NCI-H1092 (cell line): ENCODE results near the gene ABCC3.

ENCODE experiments used
- DNase-seq: peaks from one replicate; lab custom pipeline; 2025; lab: John Stamatoyannopoulos, UW

The ABCC3 gene

DNA sequence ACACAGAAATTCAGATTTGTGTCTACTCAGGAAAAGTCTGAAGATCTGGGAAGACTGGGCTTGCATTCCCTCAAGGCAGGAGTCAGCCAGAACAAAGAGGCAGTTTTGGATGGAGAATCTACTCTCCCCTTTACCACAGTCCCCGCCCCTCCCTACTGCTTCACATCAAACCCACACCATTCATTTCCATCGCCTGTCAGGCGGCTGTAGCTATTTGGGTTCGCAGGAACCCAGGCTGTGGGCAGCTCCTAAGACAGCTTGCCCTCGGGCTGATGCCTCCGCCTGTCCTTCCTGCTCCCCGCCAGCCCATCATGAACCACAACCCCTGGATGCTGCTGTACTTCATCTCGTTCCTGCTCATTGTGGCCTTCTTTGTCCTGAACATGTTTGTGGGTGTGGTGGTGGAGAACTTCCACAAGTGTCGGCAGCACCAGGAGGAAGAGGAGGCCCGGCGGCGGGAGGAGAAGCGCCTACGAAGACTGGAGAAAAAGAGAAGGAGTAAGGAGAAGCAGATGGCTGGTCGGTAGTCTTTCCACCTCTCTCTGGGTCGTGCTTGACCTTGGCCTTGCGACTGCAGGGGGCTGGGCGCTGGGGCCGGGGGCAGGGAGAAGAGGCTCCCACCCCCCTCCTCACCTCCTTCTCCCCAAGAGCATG, 27.0 kb upstream of the ABCC3 start:
- no peak for DNase-seq

DNA sequence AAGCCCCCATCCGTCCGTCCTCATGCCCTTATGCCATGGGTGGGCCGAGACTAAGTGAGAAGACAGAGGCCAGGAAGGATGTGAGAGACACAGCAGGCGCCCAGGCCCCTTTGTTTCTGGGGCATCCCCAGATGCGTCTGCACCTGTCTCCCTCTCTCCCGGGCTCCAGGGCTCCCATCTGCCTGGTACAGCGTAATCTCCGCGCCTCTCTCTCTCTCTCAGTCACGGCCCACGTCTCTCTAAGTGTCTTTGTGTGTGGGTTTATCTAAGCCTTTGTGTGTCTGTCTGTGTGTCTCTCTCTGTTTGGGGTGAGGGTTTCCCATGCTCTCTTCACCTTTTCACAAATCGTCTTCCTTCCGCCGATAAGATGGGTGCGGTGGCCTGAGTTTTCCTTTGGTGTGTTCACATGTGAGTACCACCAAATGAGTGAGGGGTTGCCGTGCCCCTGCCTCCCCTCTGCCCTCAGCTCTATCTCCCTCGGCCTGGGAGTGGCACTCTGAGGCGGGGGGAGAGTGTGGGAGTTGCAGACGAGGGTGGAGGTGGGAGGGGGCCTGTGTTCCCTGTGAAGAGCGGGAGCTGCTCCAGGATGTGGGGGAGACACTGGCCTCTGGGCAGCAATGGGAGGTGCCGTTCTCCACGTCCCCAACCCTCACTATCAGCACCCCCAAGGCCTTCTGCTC, 25.8 kb upstream of the ABCC3 start:
- DNase-seq, result peak; percentile 66

DNA sequence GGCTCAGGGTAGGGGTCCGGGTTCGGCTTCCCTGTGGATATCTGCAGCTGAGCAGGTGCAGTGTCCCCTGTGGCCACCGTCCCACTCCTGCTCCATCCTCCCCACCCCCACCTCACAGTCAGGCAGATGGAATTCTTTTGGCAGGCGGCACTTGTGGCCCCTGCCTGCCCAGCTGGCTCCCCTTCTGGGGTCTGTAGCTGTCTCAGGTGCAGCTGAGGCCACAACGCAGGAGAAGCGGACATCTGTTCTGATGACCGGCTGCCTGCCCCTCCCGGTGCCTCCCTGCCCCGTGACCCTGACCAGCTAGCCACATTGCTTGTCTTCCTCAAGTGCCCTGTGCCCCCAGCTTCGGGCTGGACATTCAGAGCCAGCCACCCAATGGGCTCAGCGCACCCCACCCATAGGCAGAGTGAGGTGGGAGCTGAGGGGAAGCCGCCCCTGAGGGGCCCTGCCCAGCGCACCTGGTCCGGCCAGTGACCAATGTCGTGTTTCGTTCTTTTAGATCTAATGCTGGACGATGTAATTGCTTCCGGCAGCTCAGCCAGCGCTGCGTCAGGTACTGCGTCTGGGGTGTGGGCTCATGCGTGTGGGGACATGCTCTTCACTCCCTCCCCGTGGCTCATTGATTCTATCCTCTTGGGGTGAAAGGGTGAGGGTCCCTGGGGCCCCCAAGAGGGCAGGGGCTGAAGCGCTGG, 25.2 kb upstream of the ABCC3 start:
- peak; percentile 52 for DNase-seq

DNA sequence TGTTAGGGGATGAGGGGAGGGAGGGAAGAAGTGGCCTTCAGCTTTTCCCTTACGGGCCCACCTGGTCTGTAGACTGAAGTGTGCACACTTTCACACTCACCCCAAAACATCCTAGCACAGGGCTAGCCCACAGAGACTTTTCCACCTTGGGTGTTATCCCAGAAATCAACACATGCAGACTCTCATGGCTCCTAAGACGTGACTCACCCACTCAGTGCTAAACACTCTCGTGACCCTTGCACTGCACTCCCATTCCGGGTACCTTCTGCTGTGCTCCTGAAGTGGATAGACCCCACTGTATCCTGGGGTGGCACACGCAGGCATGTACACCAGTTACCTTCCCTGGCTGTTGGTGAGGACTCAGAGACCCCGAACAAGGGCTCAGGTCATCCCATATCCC, 23.0 kb upstream of the ABCC3 start:
- DNase-seq, result no peak

DNA sequence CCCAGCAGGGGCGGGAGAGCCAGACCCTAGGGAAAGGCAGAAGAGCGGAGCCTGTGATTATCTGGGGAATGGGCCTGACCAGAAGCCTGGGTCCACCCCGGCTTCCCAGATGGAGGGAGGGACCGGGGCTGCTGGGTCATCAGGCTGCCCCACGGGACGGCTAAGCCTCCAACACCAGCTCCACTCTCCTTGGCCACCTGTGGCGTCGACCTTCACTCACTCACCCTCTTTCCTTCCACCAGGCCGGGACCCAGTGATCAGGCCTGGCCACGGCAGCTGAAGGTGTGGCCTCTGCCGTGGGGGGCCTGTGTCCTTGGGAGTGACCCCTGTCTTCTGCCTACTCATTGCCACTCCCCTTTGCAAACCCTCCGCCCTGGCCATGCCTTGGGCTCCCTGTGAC, 22.4 kb upstream of the ABCC3 start:
- DNase-seq, result no peak

DNA sequence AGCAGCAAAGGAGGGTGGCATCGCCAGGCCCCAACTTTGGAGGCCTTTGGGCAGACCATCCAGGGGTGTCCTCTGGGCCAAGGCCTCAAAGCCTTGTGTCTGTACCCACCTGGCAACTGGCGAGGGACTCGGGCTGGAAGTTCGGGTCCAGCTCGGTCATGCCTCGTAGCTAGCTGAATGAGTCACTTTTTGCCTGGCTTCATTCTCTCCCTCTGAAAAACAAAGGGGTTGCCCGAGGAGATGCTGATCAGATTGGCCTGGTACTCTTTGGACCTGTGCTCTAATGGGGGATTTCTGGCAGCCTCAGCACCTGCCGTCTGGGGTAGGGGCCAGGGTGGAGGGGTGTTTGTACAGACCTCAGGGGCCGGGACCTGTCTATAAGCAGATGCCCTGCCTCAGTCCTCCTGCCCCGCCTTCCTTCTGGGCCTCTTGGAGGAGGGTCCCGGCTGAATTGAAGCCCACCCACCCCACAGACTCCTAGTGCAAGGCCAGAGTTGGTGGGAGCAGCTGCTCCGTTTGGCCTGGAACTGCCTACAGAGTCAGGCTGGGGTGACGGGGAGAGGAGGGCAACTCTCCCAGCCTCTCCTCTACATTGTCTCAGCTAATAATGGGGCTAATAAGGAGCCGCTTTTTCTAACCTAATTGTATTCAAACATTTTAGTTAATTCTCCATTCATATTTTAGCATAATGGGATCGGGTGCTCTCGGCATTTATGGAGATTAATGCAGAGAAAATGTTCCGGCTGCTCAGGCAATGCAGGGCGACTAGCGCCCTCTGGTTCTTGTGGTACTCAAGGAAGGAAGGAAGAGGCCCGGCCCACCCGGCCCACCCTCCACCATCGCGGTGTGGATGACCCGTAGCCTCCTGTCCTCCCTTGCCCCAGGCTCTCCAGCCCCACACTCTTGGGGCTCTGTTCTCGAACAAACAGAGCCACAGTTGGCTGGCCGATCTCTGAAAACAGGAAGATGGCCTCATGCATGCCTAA, 21.4 kb upstream of the ABCC3 start:
- no peak for DNase-seq

DNA sequence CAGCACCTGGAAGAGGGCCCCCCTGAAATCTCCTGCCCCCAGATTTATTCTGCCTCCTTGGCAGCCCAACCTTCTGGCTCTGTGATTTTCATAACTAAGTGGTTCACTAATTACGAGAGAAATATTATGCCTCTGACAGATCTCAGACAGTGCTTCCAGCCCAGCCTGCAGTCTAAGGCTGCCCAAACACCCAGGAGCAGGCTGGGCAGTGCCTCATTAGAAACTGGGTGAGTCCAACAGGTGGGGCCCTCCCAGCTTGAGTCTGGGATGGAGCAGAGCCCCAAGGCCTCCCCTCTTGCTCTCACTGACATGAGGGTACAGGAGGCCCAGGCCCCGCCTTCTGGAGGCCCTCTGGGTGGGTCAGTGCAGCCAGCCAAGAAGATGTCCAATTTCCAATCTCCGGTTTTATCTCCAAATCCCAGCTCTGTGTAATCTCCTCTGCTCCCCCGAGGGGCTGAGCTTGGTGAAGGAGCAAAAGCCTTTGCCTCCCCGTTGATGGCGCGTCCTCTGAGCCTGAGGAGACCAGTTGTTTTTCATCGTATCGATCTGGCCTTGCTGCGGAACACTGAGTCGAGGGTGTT, 20.1 kb upstream of the ABCC3 start:
- DNase-seq, result no peak

DNA sequence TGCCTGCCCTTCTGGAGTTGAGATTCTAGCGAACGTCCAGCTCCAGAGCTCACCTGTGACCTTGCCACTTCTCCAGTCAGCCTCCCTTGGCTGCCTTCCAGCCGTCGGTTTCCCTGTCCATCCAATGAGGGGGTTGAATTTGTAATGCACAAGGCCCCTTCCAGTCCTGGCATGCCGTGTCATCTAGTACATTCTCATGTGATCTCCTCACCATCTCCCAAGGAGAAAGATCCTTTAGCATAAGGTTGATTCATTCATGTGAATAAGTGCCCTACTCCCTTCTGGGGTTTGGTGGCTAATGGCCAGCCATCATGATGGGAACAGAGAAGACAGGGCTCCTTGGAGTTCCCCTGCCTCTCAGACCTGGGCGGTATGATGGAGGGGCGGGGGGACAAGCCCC, 18.9 kb upstream of the ABCC3 start:
- DNase-seq, result no peak

DNA sequence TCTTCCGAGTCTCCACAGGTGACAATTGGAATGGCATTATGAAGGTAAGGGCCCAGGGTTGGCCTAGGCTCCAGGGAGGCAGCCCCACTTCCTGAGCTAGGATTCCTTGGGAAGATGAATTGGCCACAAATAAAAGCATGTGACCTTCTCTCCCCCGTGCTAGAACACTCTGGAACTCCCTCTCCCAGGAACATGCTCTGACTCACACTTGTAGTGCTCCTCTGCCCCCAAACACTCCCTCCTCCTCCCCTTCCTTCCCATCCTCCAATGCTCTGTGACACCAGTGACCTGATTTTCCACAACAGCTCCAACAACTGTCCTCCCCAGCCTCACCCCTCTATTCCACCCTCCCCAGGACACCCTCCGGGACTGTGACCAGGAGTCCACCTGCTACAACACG, 16.4 kb upstream of the ABCC3 start:
- DNase-seq, result no peak

DNA sequence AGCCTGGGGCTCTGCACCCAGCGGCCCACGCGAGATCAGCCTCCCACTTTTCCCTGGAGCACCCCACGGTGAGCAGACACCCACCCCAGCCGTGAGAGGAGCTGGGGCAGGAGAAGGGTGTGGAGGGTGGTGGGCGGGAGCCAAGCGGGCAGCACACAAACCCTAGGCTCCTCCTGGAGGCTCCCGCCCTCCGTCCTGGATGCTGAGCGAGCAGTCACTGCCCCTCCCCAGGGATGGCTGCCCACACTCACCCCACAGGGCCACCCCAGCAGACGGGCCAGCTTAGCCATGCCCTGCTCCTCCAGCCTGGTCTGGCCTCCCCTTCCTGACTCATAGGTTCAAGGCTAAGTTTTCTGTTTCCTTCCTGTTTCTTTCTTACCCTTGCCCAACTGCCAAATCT, 15.7 kb upstream of the ABCC3 start:
- DNase-seq, result no peak

DNA sequence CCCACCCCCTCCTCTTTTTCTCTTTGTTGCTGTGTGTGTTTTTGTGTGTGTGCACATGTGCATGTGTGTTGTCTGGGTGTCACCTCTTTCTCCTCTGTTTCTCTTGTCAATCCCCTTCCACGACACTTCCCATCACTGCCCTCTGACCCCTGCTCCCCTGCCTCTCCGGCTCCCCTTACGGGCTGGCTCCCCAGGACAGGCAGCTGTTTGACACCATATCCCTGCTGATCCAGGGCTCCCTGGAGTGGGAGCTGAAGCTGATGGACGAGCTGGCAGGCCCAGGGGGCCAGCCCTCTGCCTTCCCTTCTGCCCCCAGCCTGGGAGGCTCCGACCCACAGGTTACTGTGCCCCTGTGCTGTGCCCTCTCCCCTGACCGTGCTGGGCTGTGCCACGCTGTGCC, 15.2 kb upstream of the ABCC3 start:
- DNase-seq, result no peak

DNA sequence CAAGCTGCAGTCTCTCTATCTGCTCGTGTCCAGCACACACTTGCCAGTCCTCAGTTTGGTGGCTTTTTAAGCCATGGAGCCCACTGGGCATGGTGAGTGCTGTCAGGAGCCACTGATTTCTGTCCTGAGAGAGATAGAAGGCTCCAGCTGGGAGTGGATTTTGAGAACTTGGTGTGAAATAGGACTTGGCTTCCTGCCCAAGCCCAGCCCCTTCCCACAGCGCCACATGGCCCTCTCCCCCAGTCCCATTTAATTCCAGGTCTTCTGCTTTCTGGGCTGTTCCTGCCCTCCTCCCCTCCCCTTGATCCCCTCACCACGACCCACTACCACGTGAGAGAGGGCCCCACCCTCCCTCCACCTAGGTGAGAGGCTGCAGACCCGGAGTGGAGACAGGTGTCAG, 14.4 kb upstream of the ABCC3 start:
- no peak for DNase-seq

DNA sequence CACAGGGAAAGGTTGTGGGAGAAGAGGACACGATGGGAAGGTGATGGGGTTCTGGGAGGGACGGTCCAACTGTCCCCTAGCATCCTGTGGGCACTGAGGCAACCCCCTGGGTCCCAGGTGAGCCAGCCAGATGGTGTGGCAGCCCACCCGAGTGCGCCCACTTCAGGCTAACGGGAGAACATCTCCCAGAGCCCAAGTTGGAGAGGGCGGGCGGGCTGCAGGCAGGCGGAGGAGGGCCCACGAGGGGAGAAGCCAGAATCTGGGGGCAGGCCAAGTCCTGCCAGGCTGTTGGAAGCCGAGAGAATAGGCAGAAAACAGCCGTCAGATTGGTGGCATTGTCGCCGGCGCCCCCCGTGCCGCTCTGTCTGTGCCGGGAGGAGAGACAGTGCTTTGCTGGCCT, 13.8 kb upstream of the ABCC3 start:
- peak; percentile 13 for DNase-seq

DNA sequence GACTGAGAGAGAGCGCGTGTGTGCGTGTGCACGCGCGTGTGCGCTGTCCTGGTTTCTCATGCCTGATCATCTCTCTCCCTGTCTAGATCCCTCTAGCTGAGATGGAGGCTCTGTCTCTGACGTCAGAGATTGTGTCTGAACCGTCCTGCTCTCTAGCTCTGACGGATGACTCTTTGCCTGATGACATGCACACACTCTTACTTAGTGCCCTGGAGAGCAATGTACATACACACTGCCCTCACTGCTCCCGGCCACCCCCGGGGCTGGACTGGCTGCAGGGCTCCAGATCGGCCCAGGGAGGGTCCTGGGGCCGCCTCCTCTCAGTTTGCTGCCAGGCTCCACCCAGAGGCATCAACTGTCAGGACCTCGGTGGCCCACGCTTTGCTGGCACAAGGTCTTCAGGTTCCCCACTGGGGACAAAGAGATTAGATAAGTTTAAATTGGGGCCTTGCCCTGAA, 13.1 kb upstream of the ABCC3 start:
- no peak for DNase-seq

DNA sequence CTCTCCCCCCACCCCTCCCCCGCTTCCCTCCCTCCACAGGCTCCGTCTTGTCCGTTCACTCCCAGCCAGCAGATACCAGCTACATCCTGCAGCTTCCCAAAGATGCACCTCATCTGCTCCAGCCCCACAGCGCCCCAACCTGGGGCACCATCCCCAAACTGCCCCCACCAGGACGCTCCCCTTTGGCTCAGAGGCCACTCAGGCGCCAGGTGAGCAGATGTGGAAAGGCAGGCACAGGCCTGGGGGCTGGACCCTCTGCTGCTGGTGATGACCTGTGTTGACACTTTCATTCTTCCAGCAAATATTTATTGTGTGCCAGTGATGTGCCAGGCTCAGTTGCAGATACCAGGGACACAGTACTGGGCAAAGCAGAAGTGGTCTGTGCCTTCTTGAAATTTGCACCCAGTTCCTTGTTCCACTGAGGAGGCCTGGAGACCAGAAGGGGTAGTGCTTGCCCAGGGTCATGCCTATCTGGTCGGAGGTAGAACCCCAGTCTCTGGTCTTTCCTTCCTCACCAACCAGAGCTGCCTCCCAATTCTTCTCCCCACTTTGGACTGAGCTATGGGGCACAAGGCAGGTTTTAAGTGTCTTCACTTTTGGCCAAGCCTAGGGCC, 10.3 kb upstream of the ABCC3 start:
- DNase-seq, result no peak

DNA sequence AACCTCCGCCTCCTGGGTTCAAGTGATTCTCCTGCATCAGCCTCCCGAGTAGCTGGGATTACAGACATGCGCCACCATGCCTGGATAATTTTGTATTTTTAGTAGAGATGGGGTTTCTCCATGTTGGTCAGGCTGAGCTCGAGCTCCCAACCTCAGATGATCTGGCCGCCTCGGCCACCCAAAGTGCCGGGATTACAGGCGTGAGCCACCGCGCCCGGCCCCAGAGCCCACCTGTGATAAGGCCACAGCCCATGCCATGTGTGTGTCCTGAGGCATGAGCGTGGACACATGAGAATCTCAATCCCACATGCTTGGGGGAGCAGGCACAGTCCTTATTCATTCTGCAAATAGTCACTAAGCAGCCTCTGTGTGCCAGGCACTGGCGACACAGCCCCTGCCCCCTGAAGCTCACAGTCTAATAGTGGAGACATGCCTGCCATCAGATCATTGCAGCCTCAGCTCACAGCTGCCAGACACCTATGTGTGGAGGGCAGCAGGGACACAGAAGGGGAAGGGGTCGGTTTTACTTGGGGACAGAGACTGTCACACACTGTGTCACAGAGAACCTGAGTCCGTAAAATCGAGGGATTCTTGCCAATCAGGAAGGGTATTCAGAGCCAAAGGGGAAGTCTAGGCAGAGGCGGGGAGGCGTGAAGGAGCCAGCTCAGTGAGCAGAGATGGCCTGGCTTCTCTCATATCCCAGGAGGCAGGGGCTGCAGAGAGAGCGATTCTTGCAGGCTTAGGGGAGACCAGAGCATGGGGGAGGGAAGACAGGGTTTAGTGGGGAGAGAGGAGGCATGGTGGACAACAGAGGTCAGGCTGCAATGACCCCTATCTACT, 9.4 kb upstream of the ABCC3 start:
- no peak for DNase-seq

DNA sequence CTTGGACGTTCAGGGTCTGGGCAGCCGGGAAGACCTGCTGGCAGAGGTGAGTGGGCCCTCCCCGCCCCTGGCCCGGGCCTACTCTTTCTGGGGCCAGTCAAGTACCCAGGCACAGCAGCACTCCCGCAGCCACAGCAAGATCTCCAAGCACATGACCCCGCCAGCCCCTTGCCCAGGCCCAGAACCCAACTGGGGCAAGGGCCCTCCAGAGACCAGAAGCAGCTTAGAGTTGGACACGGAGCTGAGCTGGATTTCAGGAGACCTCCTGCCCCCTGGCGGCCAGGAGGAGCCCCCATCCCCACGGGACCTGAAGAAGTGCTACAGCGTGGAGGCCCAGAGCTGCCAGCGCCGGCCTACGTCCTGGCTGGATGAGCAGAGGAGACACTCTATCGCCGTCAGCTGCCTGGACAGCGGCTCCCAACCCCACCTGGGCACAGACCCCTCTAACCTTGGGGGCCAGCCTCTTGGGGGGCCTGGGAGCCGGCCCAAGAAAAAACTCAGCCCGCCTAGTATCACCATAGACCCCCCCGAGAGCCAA, 8.6 kb upstream of the ABCC3 start:
- DNase-seq, result peak; percentile 45

DNA sequence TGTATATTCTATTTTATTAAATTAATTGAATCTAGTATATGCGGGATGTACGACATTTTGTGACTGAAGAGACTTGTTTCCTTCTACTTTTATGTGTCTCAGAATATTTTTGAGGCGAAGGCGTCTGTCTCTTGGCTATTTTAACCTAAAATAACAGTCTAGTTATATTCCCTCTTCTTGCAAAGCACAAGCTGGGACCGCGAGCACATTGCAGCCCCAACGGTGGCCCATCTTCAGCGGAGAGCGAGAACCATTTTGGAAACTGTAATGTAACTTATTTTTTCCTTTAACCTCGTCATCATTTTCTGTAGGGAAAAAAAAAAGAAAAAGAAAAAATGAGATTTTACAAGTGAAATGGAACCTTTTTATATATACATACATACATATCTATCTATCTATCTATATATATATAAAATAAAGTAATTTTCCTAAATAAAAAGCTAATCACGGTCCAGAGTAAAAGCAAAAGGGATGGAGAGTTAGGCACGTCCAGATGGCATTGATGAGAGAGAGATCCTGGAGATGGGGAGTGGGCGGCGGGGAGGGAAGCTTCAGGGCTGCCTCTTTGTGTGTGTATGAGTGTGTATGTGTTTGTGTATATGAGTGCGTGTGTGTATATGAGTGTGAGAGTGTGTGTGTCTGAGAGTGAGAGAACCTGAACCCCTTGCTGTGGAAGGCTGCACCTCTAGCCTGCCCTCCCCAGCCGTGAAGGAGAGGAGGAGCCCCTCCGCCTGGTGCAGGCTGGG, 7.5 kb upstream of the ABCC3 start:
- no peak for DNase-seq
